Large intestine (tissue), 3 donors: ENCODE results near the gene TADA2B. TPM values are rescaled to one million over a fixed set of nuclear protein-coding genes. Genes with fewer than 3 reads are reported as not detected.

Experiments used
- DNase-seq, 2 donors: peaks; one replicate each; pipeline versions ENCODE4 v3.0.0 to v3.0.0-alpha.2; 2013
- H3K27ac ChIP-seq: one replicate; pipeline ENCODE4 v1.5.1; 2013; ENCODE audit warnings: low read length
- H3K27me3 ChIP-seq: 2 replicates; pipeline ENCODE4 v1.6.1; 2013; ENCODE audit warnings: low read length; ENCODE audit not compliant: control insufficient read depth, insufficient read depth
- H3K36me3 ChIP-seq: 2 replicates; pipeline ENCODE4 v1.6.1; 2013; ENCODE audit warnings: low read length; ENCODE audit not compliant: control insufficient read depth, insufficient read depth
- H3K4me1 ChIP-seq: one replicate; pipeline ENCODE4 v1.6.1; 2013; ENCODE audit warnings: low read length; ENCODE audit not compliant: control insufficient read depth, insufficient read depth
- H3K4me3 ChIP-seq: one replicate; pipeline ENCODE4 v1.5.1; 2013; ENCODE audit warnings: low read length
- H3K9me3 ChIP-seq: one replicate; pipeline ENCODE4 v1.6.1; 2013; ENCODE audit warnings: mild to moderate bottlenecking, low read depth, low read length, moderate library complexity; ENCODE audit not compliant: control insufficient read depth
- WGBS: methylation state at CpG from one replicate; pipeline ENCODE4 v1.1.5; 2013; ENCODE audit warnings: low lambda C conversion rate; ENCODE audit not compliant: insufficient coverage; 5-methylcytosine and 5-hydroxymethylcytosine counted together
- polyA plus RNA-seq: library from polyadenylated mRNA; unstranded; fragments of 120-200 nt; gene quantifications from one replicate; pipeline ENCODE4 v1.2.1, GENCODE V29; 2013

Gene TADA2B
- polyA plus RNA-seq, 1 donor = 18.6 TPM

DNA sequence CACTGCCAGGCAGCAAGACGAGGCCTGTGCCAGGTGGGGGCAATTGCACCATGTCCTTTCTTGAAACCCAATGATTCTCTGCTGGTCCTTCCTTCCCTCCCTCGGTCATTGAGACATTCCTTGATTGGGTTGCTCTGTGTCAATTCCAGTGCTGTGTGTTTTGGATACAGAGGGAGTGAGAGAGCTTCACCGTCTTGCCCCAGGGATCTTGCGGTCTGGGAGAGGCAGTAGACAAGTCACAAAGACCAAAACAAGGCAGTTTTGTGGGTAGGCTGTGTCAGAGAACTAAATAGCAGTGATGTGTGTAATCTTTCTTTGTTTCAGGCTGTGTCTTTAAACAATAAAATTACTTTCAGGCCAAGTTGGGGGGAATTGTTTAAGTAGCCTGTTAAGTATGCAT lies 38.8 kb upstream of the TADA2B start:
- no CpG with 5 or more reads among the region's 4 CpGs for WGBS
- Histone ChIP-seq H3K4me3 (no peak overlapping the region), H3K4me1 (peaks cover 12% of the 10 kb centered on the region), H3K27me3 (no peaks in the 10 kb centered on the region), H3K27ac (no peak overlapping the region), H3K9me3 (no peaks in the 10 kb centered on the region), H3K36me3 (peaks cover 67% of the 10 kb centered on the region)
- DNase-seq = no peak

DNA sequence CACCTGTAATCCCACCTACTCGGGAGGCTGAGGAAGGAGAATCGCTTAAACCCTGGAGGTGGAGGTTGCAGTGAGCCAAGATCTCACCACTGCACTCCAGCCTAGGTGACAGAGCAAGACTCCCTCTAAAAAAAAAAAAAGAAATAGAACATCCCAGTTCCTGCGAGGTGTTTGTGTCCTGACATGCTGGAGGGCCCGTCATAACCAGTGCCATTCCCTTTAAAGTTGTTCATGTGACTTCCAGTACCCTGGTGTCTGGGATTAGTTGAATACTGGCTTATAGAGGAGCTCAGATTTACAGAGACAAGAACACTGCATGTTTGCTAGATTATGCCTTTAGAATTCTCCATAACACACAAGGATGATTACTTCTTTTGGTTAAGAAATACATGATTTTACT lies 37.6 kb upstream of the TADA2B start:
- no peaks in the 10 kb centered on the region for H3K27me3 ChIP-seq
- no peaks in the 10 kb centered on the region for H3K9me3 ChIP-seq
- no peak for DNase-seq
- no CpG with 5 or more reads among the region's 4 CpGs for WGBS
- H3K4me3 ChIP-seq = no peak overlapping the region
- H3K27ac ChIP-seq = no peak overlapping the region
- H3K4me1 ChIP-seq = peaks cover 12% of the 10 kb centered on the region
- peaks cover 67% of the 10 kb centered on the region for H3K36me3 ChIP-seq

DNA sequence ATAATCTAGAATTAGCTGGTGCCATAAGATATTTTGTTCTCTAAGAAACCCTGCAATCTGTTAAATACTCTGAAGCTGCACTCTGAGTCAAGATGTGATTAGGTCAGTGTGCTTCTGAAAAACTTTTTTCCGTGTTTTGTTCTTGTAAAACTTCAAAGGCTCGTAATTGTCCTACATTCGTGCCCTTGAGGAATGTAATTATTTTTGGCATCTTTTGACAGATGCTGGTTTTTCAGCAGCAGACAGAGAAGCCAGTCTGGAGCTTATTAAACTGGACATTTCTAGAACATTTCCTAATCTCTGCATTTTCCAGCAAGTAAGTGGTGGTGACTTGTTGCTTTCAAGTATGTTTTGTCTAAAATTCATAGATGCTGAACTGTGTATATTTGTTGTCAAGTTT lies 36.8 kb upstream of the TADA2B start:
- H3K4me1 ChIP-seq = peaks cover 12% of the 10 kb centered on the region
- no peak overlapping the region for H3K4me3 ChIP-seq
- H3K36me3 ChIP-seq = peaks cover 67% of the 10 kb centered on the region
- H3K27ac ChIP-seq = no peak overlapping the region
- no peaks in the 10 kb centered on the region for H3K9me3 ChIP-seq
- WGBS = 88% methylated on average over 3 of the region's 3 CpGs
- H3K27me3 ChIP-seq = no peaks in the 10 kb centered on the region
- DNase-seq = no peak

DNA sequence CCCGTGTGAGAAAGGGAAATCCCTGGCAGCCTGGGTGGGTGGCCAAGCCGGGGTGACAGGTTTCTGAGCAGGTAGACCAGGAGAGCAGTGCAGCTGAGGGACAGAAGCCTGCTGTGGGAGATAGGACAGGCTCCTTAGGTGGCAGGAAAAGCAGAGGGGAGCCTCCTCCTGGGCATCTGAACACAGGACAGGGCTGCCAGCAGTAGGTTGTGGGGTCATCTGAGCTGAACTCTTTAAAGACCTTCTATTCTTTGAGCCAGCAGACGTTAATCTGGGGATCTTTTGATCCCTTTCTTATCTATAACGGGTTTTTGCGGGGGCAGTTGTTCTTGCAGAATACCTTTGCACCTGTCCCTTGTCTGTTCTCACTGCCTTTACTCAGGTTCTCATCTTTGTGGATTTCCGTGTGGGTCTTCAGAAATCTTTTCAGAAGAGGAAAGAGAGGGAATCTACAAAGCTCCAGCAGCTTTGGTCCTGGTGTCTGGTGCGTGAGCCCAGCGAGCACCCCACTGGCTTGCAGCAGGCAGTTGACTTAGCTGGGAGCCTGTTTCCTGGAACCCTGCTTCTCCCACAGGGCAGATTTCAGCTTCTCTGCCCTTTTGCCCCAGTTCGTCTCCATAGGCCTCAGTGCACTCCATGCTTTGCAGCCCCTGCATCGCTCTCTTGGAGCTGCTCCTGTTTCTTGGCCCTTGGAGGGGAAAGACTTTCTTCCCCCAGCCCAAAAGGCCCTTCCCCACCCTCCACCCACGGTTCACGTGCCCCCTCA lies 35.8 kb upstream of the TADA2B start:
- H3K36me3 ChIP-seq = peaks cover 67% of the 10 kb centered on the region
- H3K4me3 ChIP-seq = no peak overlapping the region
- H3K4me1 ChIP-seq = peaks cover 12% of the 10 kb centered on the region
- H3K27ac ChIP-seq = peak overlapping the region; percentile 4
- no CpG with 5 or more reads among the region's 12 CpGs for WGBS
- H3K9me3 ChIP-seq = no peaks in the 10 kb centered on the region
- DNase-seq = no peak
- H3K27me3 ChIP-seq = no peaks in the 10 kb centered on the region

DNA sequence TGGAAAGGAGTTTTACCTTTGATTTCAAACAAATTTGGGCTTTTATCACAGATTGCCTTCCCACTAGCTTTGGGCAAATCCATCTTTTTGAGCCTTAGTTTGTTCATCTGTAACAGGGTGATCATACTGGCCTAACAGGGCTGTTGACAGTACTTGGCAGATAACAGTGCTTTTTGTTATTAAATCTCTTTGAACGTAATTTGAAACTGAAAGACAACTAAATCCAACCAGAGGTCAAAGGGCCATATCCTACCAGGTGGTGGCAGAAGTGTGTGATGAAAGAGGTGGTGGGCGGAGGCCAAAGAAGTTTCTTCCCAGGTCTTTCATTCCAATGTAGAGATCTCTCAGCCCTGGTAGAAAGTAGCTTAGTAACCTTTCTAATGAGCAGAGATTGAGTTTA lies 35.2 kb upstream of the TADA2B start:
- Histone ChIP-seq H3K27me3 (no peaks in the 10 kb centered on the region), H3K36me3 (peaks cover 64% of the 10 kb centered on the region), H3K9me3 (no peaks in the 10 kb centered on the region), H3K4me1 (peaks cover 12% of the 10 kb centered on the region), H3K27ac (peak overlapping the region; percentile 4), H3K4me3 (no peak overlapping the region)
- WGBS = 80% methylated on average over 1 of the region's 2 CpGs
- DNase-seq = peak in 1 of 2 donors; percentile 73

DNA sequence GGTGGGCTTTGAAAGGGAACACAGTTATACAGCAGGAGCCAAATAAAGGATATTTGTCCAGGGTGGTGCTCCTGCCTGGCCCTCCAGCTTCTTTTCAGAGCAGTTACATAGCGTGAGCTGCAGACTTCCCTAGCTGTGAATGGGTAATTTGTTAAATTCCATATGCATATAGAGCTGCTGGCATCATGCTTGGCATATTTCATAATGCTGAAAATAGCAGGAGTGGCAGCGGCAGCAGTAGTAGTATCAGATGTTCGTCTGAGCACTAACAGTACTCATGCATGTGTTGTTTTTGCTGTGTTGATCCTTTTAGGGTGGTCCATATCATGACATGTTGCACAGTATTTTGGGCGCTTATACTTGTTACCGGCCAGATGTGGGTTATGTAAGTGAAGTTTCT lies 33.6 kb upstream of the TADA2B start:
- H3K9me3 ChIP-seq = no peaks in the 10 kb centered on the region
- peaks cover 63% of the 10 kb centered on the region for H3K36me3 ChIP-seq
- no CpG with 5 or more reads among the region's 5 CpGs for WGBS
- H3K4me1 ChIP-seq = peaks cover 12% of the 10 kb centered on the region
- H3K4me3 ChIP-seq = no peak overlapping the region
- no peaks in the 10 kb centered on the region for H3K27me3 ChIP-seq
- no peak overlapping the region for H3K27ac ChIP-seq
- DNase-seq = no peak

DNA sequence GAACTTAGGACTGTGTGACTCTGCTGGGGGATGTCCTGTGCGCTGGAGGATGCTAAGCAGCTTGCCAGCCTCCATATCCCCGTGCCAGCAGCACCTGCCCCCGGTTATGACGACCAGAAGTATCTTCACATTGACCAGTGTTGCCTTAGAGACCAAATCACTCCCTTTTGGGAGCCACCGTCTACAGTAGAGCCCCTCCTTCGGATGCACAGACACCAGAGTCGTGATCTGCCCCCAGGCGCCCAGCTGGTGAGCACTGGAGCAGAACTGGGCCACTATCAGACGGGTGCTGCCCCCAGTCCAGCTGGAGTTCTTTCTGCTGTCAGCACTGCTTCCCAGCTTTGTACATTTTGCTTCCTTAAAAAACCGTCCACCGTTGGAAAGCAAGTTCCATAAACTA lies 30.0 kb upstream of the TADA2B start:
- Histone ChIP-seq H3K36me3 (peaks cover 86% of the 10 kb centered on the region), H3K4me3 (no peak overlapping the region), H3K27ac (no peak overlapping the region), H3K27me3 (no peaks in the 10 kb centered on the region), H3K4me1 (peaks cover 4% of the 10 kb centered on the region), H3K9me3 (no peaks in the 10 kb centered on the region)
- no CpG with 5 or more reads among the region's 11 CpGs for WGBS
- no peak for DNase-seq

DNA sequence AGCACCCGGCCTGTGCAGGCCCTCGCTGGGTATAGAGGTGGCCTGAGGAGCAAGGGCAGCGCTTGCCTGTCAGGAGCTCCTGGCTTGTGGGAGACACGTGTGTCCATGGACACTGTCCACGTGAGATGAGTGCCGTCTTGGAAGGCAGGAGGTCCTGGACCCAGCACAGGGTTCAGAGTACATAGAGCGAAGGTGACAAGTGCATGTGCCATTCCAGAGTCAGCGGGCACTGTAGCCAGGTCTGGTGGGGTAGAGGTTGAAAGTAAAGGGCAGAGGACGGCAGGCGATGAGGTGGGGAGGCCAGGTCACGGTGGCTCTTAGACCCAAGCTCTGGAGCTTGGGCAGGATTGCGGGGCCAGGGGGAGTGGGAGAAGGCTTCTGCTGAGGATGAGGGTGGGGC lies 28.4 kb upstream of the TADA2B start:
- Histone ChIP-seq H3K9me3 (no peaks in the 10 kb centered on the region), H3K4me1 (peaks cover 4% of the 10 kb centered on the region), H3K36me3 (peaks cover 85% of the 10 kb centered on the region), H3K4me3 (no peak overlapping the region), H3K27me3 (no peaks in the 10 kb centered on the region), H3K27ac (no peak overlapping the region)
- 100% methylated on average over 1 of the region's 12 CpGs for WGBS
- no peak for DNase-seq

DNA sequence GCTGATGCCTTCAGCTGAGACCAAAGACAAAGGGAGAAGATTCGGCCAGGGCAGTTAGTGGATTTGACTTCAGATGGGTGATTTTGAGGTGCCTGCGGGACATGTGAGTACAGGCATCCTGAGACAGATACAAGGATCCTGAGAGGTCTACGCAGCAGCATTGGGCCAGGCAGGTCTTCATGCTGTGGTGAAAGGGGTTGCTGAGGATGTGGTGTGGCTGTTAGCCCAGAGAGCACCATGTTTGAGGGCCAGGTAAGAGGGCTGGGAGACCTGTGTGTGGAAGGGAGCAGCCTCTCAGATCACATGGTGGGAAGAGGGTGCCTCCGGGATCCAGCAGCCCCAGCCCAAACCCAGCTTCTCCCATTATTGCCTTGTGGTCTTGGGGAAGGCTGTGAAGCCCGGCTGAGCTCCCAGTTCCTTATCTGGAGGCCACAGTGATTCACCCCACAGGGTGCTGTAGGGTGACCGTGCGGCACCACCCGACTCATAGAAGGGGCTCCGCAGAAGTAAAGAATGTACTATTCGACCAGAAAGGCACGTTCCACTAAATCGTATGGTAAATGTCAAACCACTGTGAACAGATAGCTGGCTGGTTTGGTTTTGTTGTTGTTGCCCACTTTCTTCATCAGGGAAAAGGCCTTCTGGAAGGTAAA lies 27.7 kb upstream of the TADA2B start:
- no peak overlapping the region for H3K27ac ChIP-seq
- WGBS = no CpG with 5 or more reads among the region's 12 CpGs
- peaks cover 83% of the 10 kb centered on the region for H3K36me3 ChIP-seq
- no peak overlapping the region for H3K4me3 ChIP-seq
- no peaks in the 10 kb centered on the region for H3K9me3 ChIP-seq
- DNase-seq = no peak
- H3K27me3 ChIP-seq = no peaks in the 10 kb centered on the region
- peaks cover 4% of the 10 kb centered on the region for H3K4me1 ChIP-seq

DNA sequence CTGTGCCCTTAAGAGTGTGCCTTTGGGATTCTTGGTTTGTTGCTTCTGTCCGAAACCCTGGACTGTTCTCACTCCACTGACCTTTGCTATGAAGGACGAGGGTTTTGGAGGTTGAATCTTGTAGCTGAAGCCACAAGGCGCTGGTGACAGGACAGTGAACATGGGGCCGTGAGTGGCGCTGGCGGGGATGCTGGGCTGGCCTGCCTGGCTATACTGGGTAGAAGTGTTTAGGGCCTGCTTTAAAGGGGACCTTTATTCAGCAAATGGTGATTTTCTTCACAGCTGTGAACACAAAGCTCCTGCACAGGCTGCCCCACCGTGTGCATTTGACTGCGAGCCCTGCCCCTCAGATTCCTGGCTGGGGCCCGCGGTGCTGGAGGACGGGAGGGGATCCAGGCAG lies 27.1 kb upstream of the TADA2B start:
- DNase-seq = no peak
- Histone ChIP-seq H3K4me1 (peaks cover 4% of the 10 kb centered on the region), H3K4me3 (no peak overlapping the region), H3K27ac (no peak overlapping the region), H3K36me3 (peaks cover 83% of the 10 kb centered on the region), H3K27me3 (no peaks in the 10 kb centered on the region), H3K9me3 (no peaks in the 10 kb centered on the region)
- WGBS = no CpG with 5 or more reads among the region's 11 CpGs

DNA sequence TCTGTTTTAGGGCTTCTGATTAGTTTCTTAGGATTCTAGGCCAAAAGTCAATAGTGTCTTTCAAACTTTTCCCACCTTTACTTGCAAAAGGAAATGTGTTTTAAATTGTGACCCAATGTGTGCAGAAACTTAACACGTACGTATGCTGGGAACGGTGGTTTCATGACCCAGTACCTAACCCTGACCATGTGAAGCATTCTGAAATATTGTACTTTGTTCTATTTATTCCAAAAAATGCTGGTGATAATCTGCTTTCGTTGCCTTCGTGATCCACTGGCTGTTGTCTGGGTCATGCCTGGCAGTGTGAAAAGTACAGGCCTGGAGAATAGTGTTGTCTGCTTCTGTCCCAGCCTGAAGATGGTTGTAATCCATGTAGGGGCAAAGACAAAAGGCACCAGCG lies 26.7 kb upstream of the TADA2B start:
- Histone ChIP-seq H3K27ac (no peak overlapping the region), H3K36me3 (peaks cover 83% of the 10 kb centered on the region), H3K27me3 (no peaks in the 10 kb centered on the region), H3K9me3 (no peaks in the 10 kb centered on the region), H3K4me3 (no peak overlapping the region), H3K4me1 (peaks cover 4% of the 10 kb centered on the region)
- DNase-seq = no peak
- WGBS = 92% methylated on average over 2 of the region's 6 CpGs
